Prostate gland (tissue), 2 donors: Measurements from ENCODE around the gene FRMD3. TPM values are rescaled to one million over a fixed set of nuclear protein-coding genes. Genes with fewer than 3 reads are reported as not detected.
"Not testable (repeated sequence)": the region's sequence is repeated elsewhere in the genome, so short reads cannot be mapped to it uniquely, and the experiment has no call there.

ENCODE experiments used
- DNase-seq: peaks from one replicate; pipeline ENCODE4 v3.0.0-alpha.2; 2019; ENCODE audit warnings: low spot score
- H3K27ac ChIP-seq, 2 donors: fragments of 200-600 bp; sonication (generic); 2 replicates each; pipeline ENCODE4 v1.5.1; 2017 to 2019
- H3K27me3 ChIP-seq: fragments of 200-600 bp; sonication (generic); replicated peaks from 2 replicates; pipeline ENCODE4 v1.5.1; 2019; ENCODE audit not compliant: insufficient read depth
- H3K36me3 ChIP-seq, 2 donors: fragments of 200-600 bp; sonication (generic); 1 replicate in 1 of 2; 2 replicates in 1 of 2; pipeline versions ENCODE4 v1.5.1 to v1.8.1; 2017 to 2019
- H3K4me1 ChIP-seq: fragments of 200-600 bp; sonication (generic); replicated peaks from 2 replicates; pipeline ENCODE4 v1.5.1; 2019
- H3K4me3 ChIP-seq, 2 donors: fragments of 200-600 bp; sonication (generic); 2 replicates each; pipeline ENCODE4 v1.5.1; 2017 to 2019
- H3K9me3 ChIP-seq: fragments of 200-600 bp; sonication (generic); 2 replicates; pipeline ENCODE4 v1.5.1; 2017
- CTCF ChIP-seq, 4 experiments: fragments of 200-600 bp in 2 of 4; fragments of 450-650 bp in 2 of 4; sonication (generic) in 2 of 4; IDR thresholded peaks; 1 replicate in 3 of 4; 2 replicates in 1 of 4; pipeline ENCODE4 v1.5.1; 2016 to 2019; ENCODE audit warnings: antibody characterized with exemption in 4 of 4, mild to moderate bottlenecking in 2 of 4, moderate library complexity in 2 of 4
- POLR2A ChIP-seq: fragments of 450-650 bp; IDR thresholded peaks from one replicate; pipeline ENCODE4 v1.6.1; 2016; ENCODE audit warnings: antibody characterized with exemption, mild to moderate bottlenecking
- POLR2AphosphoS5 ChIP-seq: sonication (generic); formaldehyde crosslinking; IDR thresholded peaks from one replicate; pipeline ENCODE4 v1.6.1; 2017; ENCODE audit warnings: antibody characterized with exemption
- WGBS: methylation state at CpG from one replicate; pipeline ENCODE4 v1.1.5; 2018; 5-methylcytosine and 5-hydroxymethylcytosine counted together
- intact Hi-C: fragments of 100-400 bp; cut with DNase I; formaldehyde crosslinking; loops from one replicate; pipeline ENCODE4 v1.14.2; 2022
- total RNA-seq, 2 donors: library from RNA; depleted of rRNA; stranded (reverse); fragments of >200 nt; gene quantifications; one replicate each; pipeline ENCODE4 v1.1.0, GENCODE V29; 2016

Gene FRMD3
- total RNA-seq, 2 donors from 2014 or later, result 2.3 to 3.4 TPM

DNA sequence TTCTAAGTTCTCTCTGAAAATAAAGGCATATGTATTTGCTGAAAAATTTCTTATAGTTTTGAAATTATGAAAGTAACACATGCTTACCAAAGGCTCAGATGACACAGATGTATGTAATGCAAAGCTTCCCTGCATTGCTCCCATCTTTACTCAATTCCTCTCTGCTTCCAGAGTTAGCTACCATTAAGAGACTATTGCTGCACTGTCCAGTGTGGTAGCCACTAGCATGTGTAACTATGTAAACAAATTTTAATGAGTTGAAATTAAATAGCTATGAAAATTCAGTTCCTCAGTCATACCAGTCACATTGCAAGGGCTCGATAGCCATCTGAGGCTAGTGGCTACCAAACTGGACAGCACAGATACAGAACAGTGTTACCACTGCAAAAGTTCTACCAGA lies 17.9 kb downstream of the FRMD3 start:
- WGBS, result 74% methylated on average over 1 of the region's 1 CpG
- H3K4me3 ChIP-seq, result no peak overlapping the region
- no peaks in the 10 kb centered on the region for H3K4me1 ChIP-seq
- no peaks in the 10 kb centered on the region for H3K36me3 ChIP-seq
- H3K27me3 ChIP-seq, result no peaks in the 10 kb centered on the region
- intact Hi-C loops, result no loop called here
- no peak overlapping the region for H3K27ac ChIP-seq
- H3K9me3 ChIP-seq, result no peaks in the 10 kb centered on the region
- TF ChIP-seq CTCF (IDR thresholded peaks at IDR 0.05) (no peak), POLR2AphosphoS5 (no peak), POLR2A (no peak)
- DNase-seq, result no peak

DNA sequence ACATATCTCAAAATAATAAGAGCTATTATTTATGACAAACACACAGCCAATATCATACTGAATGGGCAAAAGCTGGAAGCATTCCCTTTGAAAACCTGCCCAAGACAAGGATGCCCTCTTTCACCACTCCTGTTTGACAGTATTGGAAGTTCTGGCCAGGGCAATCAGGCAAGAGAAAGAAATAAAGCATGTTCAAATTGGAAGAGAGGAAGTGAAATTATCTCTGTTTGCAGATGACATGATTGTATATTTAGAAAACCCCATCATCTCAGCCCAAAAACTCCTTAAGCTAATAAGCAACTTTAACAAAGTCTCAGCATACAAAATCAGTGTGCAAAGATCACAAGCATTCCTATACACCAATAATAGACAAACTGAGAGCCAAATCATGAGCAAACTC lies 20.2 kb downstream of the FRMD3 start:
- intact Hi-C loops, result not testable (repeated sequence)

GRCh38 chr9:83514767-83515166 lies 23.4 kb downstream of the FRMD3 start:
- no peak overlapping the region for H3K27ac ChIP-seq
- H3K9me3 ChIP-seq, result no peaks in the 10 kb centered on the region
- DNase-seq, result no peak
- no peaks in the 10 kb centered on the region for H3K27me3 ChIP-seq
- TF ChIP-seq POLR2A (no peak), POLR2AphosphoS5 (no peak), CTCF (IDR thresholded peaks at IDR 0.05) (no peak)
- WGBS, result 100% methylated on average over 2 of the region's 2 CpGs
- no peaks in the 10 kb centered on the region for H3K4me1 ChIP-seq
- H3K4me3 ChIP-seq, result no peak overlapping the region
- H3K36me3 ChIP-seq, result no peaks in the 10 kb centered on the region
- intact Hi-C loops, result no loop called here

More for the DNA sequence above, 20.2 kb downstream of the FRMD3 start:
- H3K36me3 ChIP-seq, H3K27ac ChIP-seq, H3K27me3 ChIP-seq, H3K4me1 ChIP-seq, DNase-seq, H3K9me3 ChIP-seq, H3K4me3 ChIP-seq: not testable (repeated sequence)

DNA sequence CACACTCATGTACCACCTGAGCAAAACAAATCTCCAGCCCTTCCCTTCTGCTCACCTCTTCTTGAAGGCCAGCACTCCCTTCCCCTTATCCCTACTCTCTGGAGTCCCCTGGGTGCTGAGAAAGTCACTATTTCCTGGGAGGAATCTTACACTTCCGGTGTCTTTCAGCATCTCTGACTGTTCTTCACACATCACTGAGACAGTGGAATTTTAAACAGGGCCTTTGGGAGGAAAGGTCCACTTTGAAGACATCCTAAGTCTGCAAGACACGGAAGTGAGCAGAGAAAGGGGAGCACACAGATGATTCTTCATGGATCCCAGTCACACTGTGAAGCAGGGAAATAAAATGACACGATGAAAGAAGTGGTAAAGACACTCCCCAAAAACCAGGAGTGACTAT lies 25.6 kb downstream of the FRMD3 start:
- H3K27me3 ChIP-seq, result no peaks in the 10 kb centered on the region
- intact Hi-C loops, result no loop called here
- H3K27ac ChIP-seq, result no peak overlapping the region
- H3K4me3 ChIP-seq, result no peak overlapping the region
- no peaks in the 10 kb centered on the region for H3K36me3 ChIP-seq
- WGBS, result 71% methylated on average over 3 of the region's 3 CpGs
- no peaks in the 10 kb centered on the region for H3K4me1 ChIP-seq
- no peak for TF ChIP-seq POLR2A
- TF ChIP-seq POLR2AphosphoS5, result no peak
- no peak for TF ChIP-seq CTCF (IDR thresholded peaks at IDR 0.05)
- DNase-seq, result no peak
- H3K9me3 ChIP-seq, result no peaks in the 10 kb centered on the region

- Histone ChIP-seq H3K27me3 (no peaks in the 10 kb centered on the region), H3K4me1 (no peaks in the 10 kb centered on the region), H3K9me3 (no peaks in the 10 kb centered on the region), H3K36me3 (no peaks in the 10 kb centered on the region), H3K4me3 (no peak overlapping the region), H3K27ac (no peak overlapping the region)
- DNase-seq, result no peak
- 65% methylated on average over 1 of the region's 1 CpG for WGBS
- no peak for TF ChIP-seq POLR2AphosphoS5
- TF ChIP-seq POLR2A, result no peak
- no peak for TF ChIP-seq CTCF (IDR thresholded peaks at IDR 0.05)
- intact Hi-C loops, result no loop called here
Measured at GRCh38 chr9:83511051-83511450, 27.1 kb downstream of the FRMD3 start.
